IMR-90 (cell line): ENCODE measurements around the gene NAPA. TPM values are rescaled to one million over a fixed set of nuclear protein-coding genes. Genes with fewer than 3 reads are reported as not detected.

ENCODE experiments used
- ATAC-seq: fragments of 200-7000 bp; cut with Tn5 transposase; 2 replicates; pipeline ENCODE4 v1.9.1; 2020; ENCODE audit warnings: low read depth, mild to moderate bottlenecking, moderate library complexity
- BruUV-seq: library from RNA; stranded (reverse); fragments of 400-500 nt; replicated peaks from 2 replicates; lab custom pipeline; 2021; lab: Mats Ljungman, UMichigan
- CTCF ChIA-PET: fragments of 300-600 bp; formaldehyde crosslinking; extraction: SDS; loops from one replicate; lab custom pipeline; 2021; ENCODE audit warnings: antibody characterized with exemption; lab: Yijun Ruan, JAX
- POLR2A ChIA-PET: fragments of 300-600 bp; sonication (Branson Sonifier 250); formaldehyde crosslinking; loops from one replicate; lab custom pipeline; 2022; ENCODE audit warnings: antibody characterized with exemption; ENCODE audit not compliant: unreplicated experiment; lab: Charles Lee
- DNase-seq: peaks from one replicate; pipeline ENCODE4 v3.0.0; 2013
- H2AFZ ChIP-seq: replicated peaks from 2 replicates; pipeline ENCODE3; 2013; ENCODE audit warnings: low read length, mild to moderate bottlenecking; ENCODE audit not compliant: poor library complexity
- H2AK5ac ChIP-seq: 2 replicates; pipeline ENCODE4 v1.6.1; 2013; ENCODE audit warnings: low read depth, low read length, inconsistent platforms
- H2AK9ac ChIP-seq: replicated peaks from 2 replicates; pipeline ENCODE3; 2013; ENCODE audit warnings: mild to moderate bottlenecking, low read depth, low read length, moderate library complexity; ENCODE audit not compliant: poor library complexity
- H2BK120ac ChIP-seq: 2 replicates; pipeline ENCODE4 v1.6.1; 2013; ENCODE audit warnings: low read depth, low read length, inconsistent platforms
- H2BK15ac ChIP-seq: 3 replicates; pipeline ENCODE4 v1.6.1; 2013; ENCODE audit warnings: low read depth, low read length, inconsistent platforms
- H2BK20ac ChIP-seq: 2 replicates; pipeline ENCODE4 v1.6.1; 2013; ENCODE audit warnings: low read depth, mild to moderate bottlenecking, inconsistent platforms, low read length, moderate library complexity
- H2BK5ac ChIP-seq: 2 replicates; pipeline ENCODE4 v1.6.1; 2013; ENCODE audit warnings: mild to moderate bottlenecking, low read depth, low read length, inconsistent platforms; ENCODE audit not compliant: poor library complexity, severe bottlenecking
- H3K14ac ChIP-seq: replicated peaks from 2 replicates; pipeline ENCODE4 v1.6.1; 2013; ENCODE audit warnings: low read depth, low read length, inconsistent platforms
- H3K18ac ChIP-seq: 2 replicates; pipeline ENCODE4 v1.6.1; 2013; ENCODE audit warnings: low read depth, low read length, control low read depth
- H3K23ac ChIP-seq: 2 replicates; pipeline ENCODE4 v1.6.1; 2013; ENCODE audit warnings: low read depth, low read length, inconsistent platforms
- H3K27ac ChIP-seq: 2 replicates; pipeline ENCODE4 v1.5.1; 2013; ENCODE audit warnings: mild to moderate bottlenecking, control low read depth, low read length; ENCODE audit not compliant: insufficient read depth
- H3K27me3 ChIP-seq: 2 replicates; pipeline ENCODE4 v1.6.1; 2013; ENCODE audit warnings: low read length; ENCODE audit not compliant: control insufficient read depth, insufficient read depth
- H3K36me3 ChIP-seq: 2 replicates; pipeline ENCODE4 v1.6.1; 2013; ENCODE audit warnings: low read length, mixed read lengths; ENCODE audit not compliant: control insufficient read depth, insufficient read depth
- H3K4ac ChIP-seq: 2 replicates; pipeline ENCODE4 v1.6.1; 2013; ENCODE audit warnings: low read depth, low read length, inconsistent platforms
- H3K4me1 ChIP-seq: 2 replicates; pipeline ENCODE4 v1.6.1; 2013; ENCODE audit warnings: low read length, mixed read lengths; ENCODE audit not compliant: control insufficient read depth, insufficient read depth
- H3K4me2 ChIP-seq: 2 replicates; pipeline ENCODE4 v1.6.1; 2013; ENCODE audit warnings: low read depth, mild to moderate bottlenecking, control low read depth, low read length, moderate library complexity
- H3K4me3 ChIP-seq: 2 replicates; pipeline ENCODE4 v1.5.1; 2013; ENCODE audit warnings: low read depth, mild to moderate bottlenecking, control low read depth, low read length, moderate library complexity; ENCODE audit not compliant: insufficient read depth
- H3K56ac ChIP-seq: 2 replicates; pipeline ENCODE4 v1.6.1; 2013; ENCODE audit warnings: low read length, inconsistent platforms; ENCODE audit not compliant: insufficient read depth; ENCODE audit errors: extremely low read depth
- H3K79me1 ChIP-seq, 2 experiments: 2 replicates each; pipeline ENCODE4 v1.6.1; 2013; ENCODE audit warnings: low read length in 2 of 2, inconsistent platforms in 1 of 2, low read depth in 1 of 2
- H3K9ac ChIP-seq: 2 replicates; pipeline ENCODE4 v1.6.1; 2013; ENCODE audit warnings: low read depth, low read length, control low read depth
- H3K9me1 ChIP-seq: 2 replicates; pipeline ENCODE4 v1.6.1; 2013; ENCODE audit warnings: low read length, inconsistent platforms; ENCODE audit not compliant: insufficient read depth
- H3K9me3 ChIP-seq: 2 replicates; pipeline ENCODE4 v1.6.1; 2013; ENCODE audit warnings: low read length; ENCODE audit not compliant: control insufficient read depth, insufficient read depth
- H4K20me1 ChIP-seq: 2 replicates; pipeline ENCODE4 v1.6.1; 2013; ENCODE audit warnings: low read length, inconsistent platforms; ENCODE audit not compliant: insufficient read depth
- H4K5ac ChIP-seq: 2 replicates; pipeline ENCODE4 v1.6.1; 2013; ENCODE audit warnings: mild to moderate bottlenecking, low read depth, low read length, control low read depth
- H4K8ac ChIP-seq, 2 experiments: 2 replicates each; pipeline ENCODE4 v1.6.1; 2013; ENCODE audit warnings: low read depth in 2 of 2, low read length in 2 of 2, control low read depth in 1 of 2, inconsistent platforms in 1 of 2
- H4K91ac ChIP-seq: 2 replicates; pipeline ENCODE4 v1.6.1; 2013; ENCODE audit warnings: low read depth, low read length, inconsistent platforms; ENCODE audit not compliant: insufficient read depth
- CEBPB ChIP-seq: IDR thresholded peaks from 2 replicates; pipeline ENCODE4 v1.6.1; 2012; ENCODE audit warnings: low read depth, low read length, improper control_type of control experiment
- FOS ChIP-seq: fragments of 150-350 bp; IDR thresholded peaks from 2 replicates; pipeline ENCODE4 v1.6.1; 2016; ENCODE audit warnings: low read depth, low read length
- MAZ ChIP-seq: IDR thresholded peaks from 2 replicates; pipeline ENCODE4 v1.6.1; 2012; ENCODE audit warnings: low read depth, mild to moderate bottlenecking, low read length, improper control_type of control experiment, moderate library complexity, borderline replicate concordance
- MXI1 ChIP-seq: IDR thresholded peaks from 2 replicates; pipeline ENCODE4 v1.6.1; 2012; ENCODE audit warnings: low read depth, mild to moderate bottlenecking, low read length, moderate library complexity, borderline replicate concordance
- RAD21 ChIP-seq: IDR thresholded peaks from 2 replicates; pipeline ENCODE4 v1.6.1; 2012; ENCODE audit warnings: low read length, improper control_type of control experiment
- RCOR1 ChIP-seq: IDR thresholded peaks from 2 replicates; pipeline ENCODE4 v1.6.1; 2012; ENCODE audit warnings: mild to moderate bottlenecking, low read length, improper control_type of control experiment; ENCODE audit not compliant: insufficient replicate concordance
- WGBS, 2 experiments: methylation state at CpG; one replicate each; pipeline versions ENCODE4 v1.1.5 to v1.1.7; 2013; ENCODE audit warnings: missing lambda C conversion rate in 2 of 2; ENCODE audit not compliant: insufficient read length in 1 of 2; ENCODE audit errors: extremely low coverage in 2 of 2; 5-methylcytosine and 5-hydroxymethylcytosine counted together
- dilution Hi-C: fragments of 300-500 bp; cut with HindIII; formaldehyde crosslinking; loops from one replicate; pipeline ENCODE4 v1.14.3; 2018; ENCODE audit warnings: low sequenced_read_pairs; ENCODE audit not compliant: unreplicated experiment
- in situ Hi-C: fragments of 300-500 bp; cut with MboI; formaldehyde crosslinking; loops from 3 replicates; pipeline ENCODE4 v1.14.3; 2019; ENCODE audit warnings: low sequenced_read_pairs, inconsistent platforms, mixed read lengths
- intact Hi-C: fragments of 100-400 bp; cut with micrococcal nuclease; formaldehyde crosslinking; loops from 2 replicates; pipeline ENCODE4 v1.10.0; 2022
- polyA plus RNA-seq, 3 experiments: library from polyadenylated mRNA; depleted of rRNA; stranded (reverse); fragments of >200 nt; gene quantifications; 2 replicates each; pipeline ENCODE4 v1.2.3, GENCODE V29; 2012; ENCODE audit warnings: low replicate concordance in 1 of 3
- total RNA-seq: library from RNA; depleted of rRNA; stranded (reverse); fragments of >200 nt; gene quantifications from 2 replicates; pipeline ENCODE4 v1.2.3, GENCODE V29; 2012
- TF ChIP-seq, protein P1 (sequence below): conservative IDR thresholded peaks from 2 replicates; pipeline ENCODE4 v1.5.1; 2012; ENCODE audit warnings: mild to moderate bottlenecking, low read depth, low read length, improper control_type of control experiment

Gene NAPA
- total and polyA plus RNA-seq, 2 of the 4 experiments (the other 2 are of a cell fraction), result 76.4 to 126 TPM

DNA sequence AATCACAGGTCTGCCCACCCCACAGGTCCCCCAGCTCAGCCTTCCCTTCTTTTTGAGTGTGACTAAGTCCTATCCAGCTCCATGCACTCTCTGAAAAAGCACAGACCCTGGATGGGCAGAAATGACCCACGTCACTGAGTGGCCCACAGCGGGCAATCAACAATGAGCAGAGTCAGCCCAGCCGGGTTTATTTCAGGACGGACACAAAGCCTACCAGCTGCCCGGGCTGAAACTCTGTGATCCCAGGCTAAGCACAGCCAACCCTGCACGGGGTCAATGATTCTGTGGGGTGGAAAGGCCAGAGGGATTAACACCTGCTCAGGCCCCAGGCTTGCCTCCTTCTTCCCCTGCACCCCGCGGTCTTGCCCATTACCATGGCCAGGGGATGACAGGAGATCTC lies 8.4 kb downstream of the NAPA start:
- Histone ChIP-seq H4K8ac (no peak overlapping the region), H2AFZ (no peak overlapping the region), H3K79me1 (peaks cover 27 to 82% of the 10 kb centered on the region in 2 experiments), H3K9me3 (no peaks in the 10 kb centered on the region), H2BK15ac (no peak overlapping the region), H2BK5ac (no peak overlapping the region), H4K91ac (no peak overlapping the region), H4K20me1 (peaks cover 58% of the 10 kb centered on the region), H3K56ac (no peak overlapping the region), H3K14ac (no peak overlapping the region), H2BK20ac (no peak overlapping the region), H2AK5ac (no peak overlapping the region), H3K27me3 (no peaks in the 10 kb centered on the region), H3K9me1 (0 out of 2 replicates have a peak, but pooled peaks cover 4% of the 10 kb centered on the region), H2AK9ac (no peak overlapping the region), H3K4me1 (no peaks in the 10 kb centered on the region; the same call in 1 of the 2 replicates), H3K27ac (no peak overlapping the region), H4K5ac (no peak overlapping the region), H3K36me3 (peaks cover 12% of the 10 kb centered on the region), H3K4ac (no peak overlapping the region), H3K23ac (no peak overlapping the region), H2BK120ac (no peak overlapping the region), H3K9ac (no peak overlapping the region), H3K4me2 (no peak overlapping the region), H3K18ac (no peak overlapping the region), H3K4me3 (no peak overlapping the region)
- in situ Hi-C loops (no loop called here), intact Hi-C loops (no loop called here), dilution Hi-C loops (no loop called here)
- TF ChIP-seq FOS (no peak), RCOR1 (no peak), CEBPB (no peak), MAZ (no peak), MXI1 (no peak), RAD21 (no peak)
- TF ChIP-seq, protein P1, sequence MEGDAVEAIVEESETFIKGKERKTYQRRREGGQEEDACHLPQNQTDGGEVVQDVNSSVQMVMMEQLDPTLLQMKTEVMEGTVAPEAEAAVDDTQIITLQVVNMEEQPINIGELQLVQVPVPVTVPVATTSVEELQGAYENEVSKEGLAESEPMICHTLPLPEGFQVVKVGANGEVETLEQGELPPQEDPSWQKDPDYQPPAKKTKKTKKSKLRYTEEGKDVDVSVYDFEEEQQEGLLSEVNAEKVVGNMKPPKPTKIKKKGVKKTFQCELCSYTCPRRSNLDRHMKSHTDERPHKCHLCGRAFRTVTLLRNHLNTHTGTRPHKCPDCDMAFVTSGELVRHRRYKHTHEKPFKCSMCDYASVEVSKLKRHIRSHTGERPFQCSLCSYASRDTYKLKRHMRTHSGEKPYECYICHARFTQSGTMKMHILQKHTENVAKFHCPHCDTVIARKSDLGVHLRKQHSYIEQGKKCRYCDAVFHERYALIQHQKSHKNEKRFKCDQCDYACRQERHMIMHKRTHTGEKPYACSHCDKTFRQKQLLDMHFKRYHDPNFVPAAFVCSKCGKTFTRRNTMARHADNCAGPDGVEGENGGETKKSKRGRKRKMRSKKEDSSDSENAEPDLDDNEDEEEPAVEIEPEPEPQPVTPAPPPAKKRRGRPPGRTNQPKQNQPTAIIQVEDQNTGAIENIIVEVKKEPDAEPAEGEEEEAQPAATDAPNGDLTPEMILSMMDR, result no peak
- DNase-seq, result no peak
- no peak for ATAC-seq
- CTCF ChIA-PET, result no interaction called here
- 87% methylated on average over 4 of the region's 8 CpGs; no CpG with 5 or more reads in 1 of the 2 experiments for WGBS, 2 experiments
- POLR2A ChIA-PET, result no interaction called here
- no TSS peak for BruUV-seq
